Stimulated activated CD8-positive, alpha-beta memory T cell treated with anti-CD3 and anti-CD28 coated beads, Interleukin-15, amount 100 ng/mL, for 1 hour (primary cell): ENCODE results near the gene AANAT.

Source experiments
- DNase-seq: peaks from one replicate; pipeline ENCODE4 v3.0.0-alpha.2; 2020; ENCODE audit warnings: low read depth

Gene AANAT

GRCh38 chr17:76467366-76467765, at the start of gene AANAT:
AANAT (plus strand) TSS chr17:76467603; CDS start chr17:76468747, 1,144 bp downstream.
- no peak for DNase-seq

- DNase-seq: no peak
These were observed 47.7 kb upstream of the AANAT start for GRCh38 chr17:76419576-76420260.

DNA sequence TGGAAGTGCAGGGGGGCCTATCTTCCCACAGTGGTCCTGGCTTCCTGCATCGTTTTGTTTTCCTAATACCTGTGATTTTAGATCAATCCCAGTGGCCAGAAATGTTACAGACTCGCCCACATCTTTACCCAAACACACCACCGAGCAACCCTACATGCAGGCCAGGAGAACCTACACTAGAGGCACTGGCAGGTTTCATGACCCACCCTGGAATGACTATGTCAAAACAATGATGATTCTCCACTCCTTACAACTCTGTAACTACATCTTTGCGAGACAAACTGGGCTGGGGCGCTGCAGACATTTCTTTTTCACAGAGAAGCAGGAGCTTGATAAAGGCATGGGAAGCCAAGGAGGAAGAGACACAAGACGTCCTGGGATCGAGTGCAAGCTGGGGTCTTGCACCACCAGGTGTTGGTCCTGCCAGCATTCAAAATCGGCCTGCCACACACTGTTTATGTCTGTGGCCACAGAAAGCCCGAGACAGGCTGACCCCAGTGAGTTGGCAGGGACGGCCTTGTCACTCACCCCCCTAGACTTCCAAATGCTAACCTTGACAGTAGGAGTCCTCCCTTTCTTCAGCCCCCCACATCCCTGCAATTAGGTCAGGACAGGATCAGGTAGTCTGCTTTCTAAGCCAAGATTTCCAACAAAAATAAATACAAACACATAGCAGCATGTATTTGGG, 46.9 kb upstream of the AANAT start:
- DNase-seq: no peak

GRCh38 chr17:76421044-76421407, 46.4 kb upstream of the AANAT start:
- no peak for DNase-seq

GRCh38 chr17:76422406-76422805, 45.0 kb upstream of the AANAT start:
- DNase-seq: no peak

DNA sequence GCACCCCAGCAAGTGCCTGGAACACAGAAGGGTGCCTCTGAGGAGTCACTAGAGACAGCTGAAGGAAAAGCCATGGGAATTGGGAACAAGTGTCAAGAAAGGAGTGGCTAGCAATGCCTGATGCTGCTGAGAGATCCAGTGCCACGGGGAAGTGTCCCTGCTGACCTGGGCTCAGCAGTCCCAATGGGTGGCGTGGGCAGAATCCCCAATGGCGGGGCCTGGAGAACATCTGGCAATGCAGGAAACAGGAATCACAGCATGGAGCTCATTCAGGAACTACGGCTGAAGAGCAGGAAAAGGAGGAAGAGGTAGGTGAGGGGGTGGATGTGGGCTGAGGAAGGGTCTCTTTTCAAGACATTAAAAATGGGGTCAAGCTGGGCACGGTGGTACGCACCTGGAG, 44.5 kb upstream of the AANAT start:
- no peak for DNase-seq

DNA sequence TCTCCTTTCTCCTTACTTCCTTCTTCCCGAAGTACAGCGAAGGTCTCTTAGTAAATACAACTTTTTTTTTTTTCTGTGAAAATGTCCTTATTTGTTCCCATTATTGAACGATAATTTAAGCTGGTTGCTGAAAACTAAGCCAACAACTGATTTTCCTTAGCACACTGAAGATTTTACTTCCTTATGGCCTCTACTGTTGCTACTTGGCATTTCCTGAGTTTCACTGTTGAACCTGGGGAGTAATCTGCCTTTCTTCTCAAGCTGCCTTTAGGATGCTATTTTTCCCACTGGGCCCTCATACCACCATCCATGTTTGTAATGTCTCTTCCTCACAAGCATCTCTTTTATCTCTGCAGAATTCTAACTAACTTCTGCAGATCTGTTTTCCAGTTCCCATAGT, 40.5 kb upstream of the AANAT start:
- DNase-seq: no peak

DNA sequence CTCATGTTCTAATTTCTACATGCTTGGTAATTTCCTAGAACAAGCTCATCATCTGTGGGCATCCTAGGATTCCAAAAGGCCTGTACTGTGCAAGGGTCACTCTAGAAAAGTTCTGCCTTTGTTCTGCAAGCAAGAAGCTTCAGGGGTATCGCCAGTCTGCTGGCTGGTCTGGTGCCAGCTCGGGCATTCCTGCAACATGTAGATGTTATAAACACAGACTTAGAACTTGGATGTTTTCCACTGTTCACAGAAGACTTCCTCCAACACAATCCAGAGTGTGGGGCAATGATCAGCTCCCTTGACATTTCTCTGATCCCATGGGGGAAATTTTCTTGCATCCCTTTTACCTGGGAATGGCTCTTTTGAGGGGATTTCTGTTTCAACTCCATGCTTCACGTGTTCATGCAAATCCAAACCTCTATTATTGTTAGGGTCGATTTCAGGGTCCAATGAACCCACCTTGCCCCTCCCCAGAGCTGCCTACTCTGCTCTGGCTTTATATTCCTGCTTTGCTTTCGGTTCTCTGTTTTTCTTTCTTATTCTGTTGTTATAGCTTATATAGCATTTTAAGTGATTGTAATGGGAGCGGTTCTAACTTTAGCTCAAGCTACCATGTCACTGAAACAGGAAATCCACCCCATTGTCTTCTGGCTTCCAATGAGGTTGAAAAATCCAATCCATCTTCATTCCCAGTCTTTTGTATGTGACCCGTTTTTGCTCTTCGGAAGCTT, 39.7 kb upstream of the AANAT start:
- DNase-seq: no peak

- DNase-seq: no peak
These were observed 38.9 kb upstream of the AANAT start for GRCh38 chr17:76428511-76428910.

DNA sequence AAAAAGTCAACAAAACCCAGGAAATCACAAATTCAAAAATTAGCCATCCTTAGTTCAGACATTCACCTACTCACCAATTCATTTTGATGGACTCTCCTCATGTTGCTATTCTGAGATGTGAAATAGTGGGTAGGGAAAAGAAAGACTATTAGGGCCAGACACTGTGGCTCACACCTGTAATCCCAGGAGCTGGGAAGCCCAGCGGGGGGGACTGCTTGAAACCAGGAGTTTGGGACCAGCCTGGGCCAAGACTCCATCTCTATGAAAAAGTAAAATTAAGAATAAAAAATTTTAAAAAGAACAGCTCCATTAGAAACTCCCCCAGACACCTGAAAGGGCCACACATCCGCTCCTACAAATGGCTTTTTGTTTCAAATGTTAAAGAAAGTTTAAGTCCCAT, 35.9 kb upstream of the AANAT start:
- no peak for DNase-seq

- DNase-seq: no peak
These were observed 35.4 kb upstream of the AANAT start for GRCh38 chr17:76432004-76432403.

DNA sequence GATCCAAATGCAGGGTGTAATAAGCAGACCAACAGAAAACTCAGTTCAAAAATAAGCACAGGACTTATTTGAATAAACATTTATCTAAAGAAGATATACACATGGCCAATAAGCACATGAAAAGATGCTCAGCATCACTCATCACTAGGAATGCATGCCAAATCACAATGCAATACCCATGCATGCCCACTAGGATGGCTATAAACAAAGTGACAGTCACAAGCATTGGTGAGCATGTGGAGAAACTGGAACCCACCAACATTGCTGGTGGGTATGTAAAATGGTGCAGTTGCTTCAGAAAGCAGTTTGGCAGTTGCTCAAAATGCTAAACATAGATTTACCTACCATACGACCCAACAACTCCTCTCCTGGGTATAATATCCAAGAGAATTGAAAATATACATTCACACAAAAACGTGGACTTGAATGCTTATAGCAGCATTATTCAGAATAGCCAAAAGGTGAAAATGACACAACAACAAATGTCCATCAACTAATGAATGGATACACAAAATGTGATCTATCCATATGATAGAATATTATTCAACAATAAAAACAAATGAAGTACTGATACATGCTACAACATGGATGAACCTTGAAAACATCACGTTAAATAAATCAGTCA, 34.6 kb upstream of the AANAT start:
- DNase-seq: no peak

DNA sequence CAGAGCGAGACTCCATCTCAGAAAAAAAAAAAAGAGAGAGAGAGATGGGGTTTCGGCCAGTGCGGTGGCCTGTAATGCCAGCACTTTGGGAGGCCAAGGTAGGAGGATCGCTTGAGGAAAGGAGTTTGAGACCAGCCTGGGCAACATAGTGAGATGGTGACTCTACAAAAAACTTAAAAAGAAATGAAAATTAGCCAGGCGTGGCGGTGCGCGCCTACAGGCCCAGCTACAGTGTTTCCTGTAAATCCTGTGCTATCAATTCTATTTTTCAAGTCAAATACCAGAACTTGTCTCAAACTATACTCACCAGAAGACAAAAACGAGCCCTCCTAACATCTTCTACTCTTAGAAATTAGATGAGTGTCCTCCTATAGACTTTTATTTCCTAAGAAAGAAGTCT, 33.7 kb upstream of the AANAT start:
- DNase-seq: no peak

GRCh38 chr17:76434870-76435269, 32.5 kb upstream of the AANAT start:
- DNase-seq: no peak

- DNase-seq: no peak
These were observed 31.7 kb upstream of the AANAT start for GRCh38 chr17:76435751-76436150.

DNA sequence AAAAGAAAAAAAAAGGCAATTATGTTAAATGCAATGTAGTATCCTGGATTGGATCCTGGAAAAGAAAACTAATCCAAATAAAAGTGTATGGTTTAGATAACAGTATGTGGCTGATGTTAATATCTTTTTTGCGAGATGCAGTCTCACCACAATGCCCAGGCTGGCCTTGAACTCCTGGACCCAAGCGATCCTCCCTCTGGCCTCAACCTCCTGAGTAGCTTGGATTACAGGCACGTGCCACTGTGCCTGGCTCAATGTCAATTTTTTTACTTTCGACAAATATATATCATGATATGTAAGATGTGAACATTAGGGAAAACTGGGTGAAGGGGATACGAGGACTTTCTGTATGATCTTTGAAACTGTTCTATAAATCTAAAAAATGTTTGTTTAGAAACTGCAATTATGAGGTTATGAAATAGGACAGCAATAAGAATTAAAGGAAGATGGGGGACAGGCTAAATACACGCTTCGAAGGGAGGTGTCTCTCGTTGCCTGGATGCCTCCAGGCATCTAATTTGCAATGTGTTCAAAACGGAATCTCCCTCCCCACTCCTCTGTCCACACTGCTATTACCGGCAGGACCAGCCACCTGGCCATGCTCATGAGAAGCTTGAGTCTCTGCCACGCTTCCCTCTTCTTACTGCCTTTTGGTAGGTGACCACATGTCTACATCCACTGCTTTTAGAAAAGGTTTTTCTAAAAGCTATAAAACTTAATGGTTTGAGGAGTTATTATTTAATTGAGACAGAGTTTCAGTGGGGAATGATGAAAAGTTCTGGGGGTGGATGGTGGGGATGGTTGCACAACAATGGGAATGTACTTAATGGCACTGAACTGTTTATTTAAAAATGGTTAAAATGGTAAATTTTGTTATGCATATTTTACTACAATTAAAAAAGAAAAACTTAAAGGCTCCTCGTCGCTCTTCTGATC, 29.7 kb upstream of the AANAT start:
- no peak for DNase-seq

DNA sequence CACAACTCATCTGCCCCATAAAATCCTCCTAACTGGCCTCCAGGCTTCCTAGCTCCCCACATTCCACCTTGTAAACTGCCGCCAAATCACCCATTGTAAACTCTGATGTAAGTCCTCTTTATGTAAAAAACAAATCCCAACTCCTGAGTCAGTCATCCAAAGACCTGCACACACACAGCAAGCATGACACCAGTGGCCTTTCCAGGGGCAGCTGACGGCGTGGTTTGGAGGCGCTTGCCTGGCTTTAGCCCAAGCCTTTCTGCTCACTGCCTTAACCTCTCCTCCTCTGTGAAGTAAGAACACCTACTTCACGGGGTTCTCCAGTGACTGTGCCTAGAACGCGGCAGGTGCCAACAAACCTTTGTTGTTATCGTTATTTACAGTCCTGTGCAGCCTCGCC, 28.5 kb upstream of the AANAT start:
- no peak for DNase-seq

DNA sequence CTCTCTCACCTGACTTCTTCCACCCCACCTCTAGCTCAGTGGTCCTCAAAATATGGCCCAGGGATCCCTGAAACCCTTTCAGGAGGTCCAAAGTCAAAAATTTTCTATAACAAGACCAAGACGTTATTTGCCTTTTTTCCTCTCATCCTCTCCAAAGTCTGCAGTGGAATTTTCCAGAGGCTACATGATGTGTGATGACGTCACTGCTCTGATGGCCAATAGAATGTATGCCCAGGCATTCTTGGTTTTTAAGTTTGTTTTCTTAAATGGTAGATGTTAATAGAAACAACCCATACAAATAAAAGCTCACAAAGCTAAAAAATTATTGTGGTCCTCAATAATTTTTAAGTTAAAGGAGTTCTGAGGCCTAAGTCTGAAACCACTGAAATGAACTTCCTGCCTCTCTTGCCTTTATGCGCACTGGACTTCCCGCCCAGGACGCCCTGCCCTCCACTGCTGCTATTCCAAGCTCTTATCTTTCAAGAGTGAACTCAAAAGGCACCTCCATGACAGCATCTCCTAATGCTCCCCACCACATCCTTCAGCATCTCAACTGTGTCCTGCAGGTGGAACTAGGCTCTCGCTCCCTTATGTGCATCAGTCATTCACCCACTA, 28.0 kb upstream of the AANAT start:
- DNase-seq: no peak

GRCh38 chr17:76440751-76441362, 26.5 kb upstream of the AANAT start:
- no peak for DNase-seq

GRCh38 chr17:76441686-76442340, 25.6 kb upstream of the AANAT start:
- no peak for DNase-seq
